K562 (cell line): ENCODE data around the gene PRDX6. TPM values are rescaled to one million over a fixed set of nuclear protein-coding genes. Genes with fewer than 3 reads are reported as not detected.

ENCODE experiments used
- ATAC-seq: fragments of 200-7000 bp; cut with Tn5 transposase; 3 replicates; pipeline ENCODE4 v1.9.1; 2020; ENCODE audit warnings: moderate library complexity
- BruUV-seq: library from RNA; stranded (reverse); fragments of 400-500 nt; replicated peaks from 2 replicates; lab custom pipeline; 2021; lab: Mats Ljungman, UMichigan
- CTCF ChIA-PET: fragments of 300-600 bp; formaldehyde crosslinking; extraction: SDS; loops from one replicate; lab custom pipeline; 2021; ENCODE audit warnings: low intra/inter-chr PET ratio; lab: Yijun Ruan, JAX
- POLR2A ChIA-PET: fragments of 300-600, 350-650 bp; sonication (Branson Sonifier 250); formaldehyde crosslinking; extraction: SDS; loops from one replicate; lab custom pipeline; 2021; ENCODE audit warnings: antibody characterized with exemption, inconsistent platforms; lab: Yijun Ruan, JAX
- DNase-seq, 4 experiments: peaks; one replicate each; pipeline versions ENCODE4 v3.0.0 to v3.0.0-alpha.2; 2011 to 2018; ENCODE audit warnings: low spot score in 3 of 4, mixed read lengths in 3 of 4; ENCODE audit errors: extremely low read depth in 1 of 4
- FAIRE-seq: peaks from 2 replicates; lab custom pipeline; 2011; peaks lifted over from hg19 to GRCh38; lab: Jason Lieb, UNC
- H2AFZ ChIP-seq: 2 replicates; pipeline ENCODE4 v1.6.0; 2011; ENCODE audit warnings: low read depth, low read length, control low read depth, inconsistent platforms
- H3K27ac ChIP-seq: fragments of 200-600 bp; 3 replicates; pipeline ENCODE4 v1.8.0; 2011; ENCODE audit warnings: low read depth, mild to moderate bottlenecking, control low read depth, inconsistent platforms, low read length, moderate library complexity, mixed read lengths; ENCODE audit errors: extremely low read depth
- H3K27me3 ChIP-seq, 2 experiments: fragments of 300-600 bp in 1 of 2; 2 replicates in 1 of 2; 3 replicates in 1 of 2; pipeline versions ENCODE4 v1.6.0 to v1.8.0; 2011; ENCODE audit warnings: inconsistent platforms in 2 of 2, low read length in 2 of 2, mild to moderate bottlenecking in 1 of 2, mixed read lengths in 1 of 2, moderate library complexity in 1 of 2; ENCODE audit not compliant: control insufficient read depth in 2 of 2, insufficient read depth in 2 of 2
- H3K36me3 ChIP-seq: fragments of 300-600 bp; 3 replicates; pipeline ENCODE4 v1.8.0; 2011; ENCODE audit warnings: mild to moderate bottlenecking, low read length, inconsistent platforms; ENCODE audit not compliant: control insufficient read depth, insufficient read depth
- H3K4me1 ChIP-seq, 2 experiments: fragments of 200-600 bp in 1 of 2; replicated peaks in 1 of 2; 2 replicates in 1 of 2; 3 replicates in 1 of 2; pipeline versions ENCODE4 v1.5.1 to v1.8.0; 2011; ENCODE audit warnings: inconsistent platforms in 2 of 2, low read length in 2 of 2, mild to moderate bottlenecking in 1 of 2, mixed read lengths in 1 of 2, moderate library complexity in 1 of 2; ENCODE audit not compliant: control insufficient read depth in 2 of 2, insufficient read depth in 2 of 2
- H3K4me2 ChIP-seq: 2 replicates; pipeline ENCODE4 v1.6.1; 2011; ENCODE audit warnings: low read length, control low read depth, inconsistent platforms, mixed read lengths; ENCODE audit not compliant: insufficient read depth
- H3K4me3 ChIP-seq: fragments of 200-600 bp; sonication (generic), shearing (Covaris generic); 2 replicates; pipeline ENCODE4 v1.5.1; 2016; ENCODE audit warnings: control low read depth, inconsistent platforms
- H3K79me2 ChIP-seq: fragments of 200-600 bp; 3 replicates; pipeline ENCODE4 v1.8.0; 2011; ENCODE audit warnings: low read length, inconsistent platforms; ENCODE audit not compliant: control insufficient read depth, insufficient read depth
- H3K9ac ChIP-seq, 2 experiments: 2 replicates each; pipeline versions ENCODE4 v1.6.0 to v1.6.1; 2011; ENCODE audit warnings: low read depth in 2 of 2, low read length in 2 of 2, control low read depth in 1 of 2, inconsistent platforms in 1 of 2, mild to moderate bottlenecking in 1 of 2, mixed read lengths in 1 of 2; ENCODE audit not compliant: insufficient read depth in 1 of 2
- H3K9me1 ChIP-seq: one replicate; pipeline ENCODE4 v1.6.0; 2011; ENCODE audit warnings: inconsistent platforms, mild to moderate bottlenecking, low read length, moderate library complexity; ENCODE audit not compliant: control insufficient read depth, insufficient read depth
- H3K9me3 ChIP-seq: replicated peaks from 2 replicates; pipeline ENCODE4 v1.5.1; 2011; ENCODE audit warnings: low read depth, low read length, inconsistent platforms; ENCODE audit not compliant: control insufficient read depth, insufficient read depth
- H4K20me1 ChIP-seq: replicated peaks from 2 replicates; pipeline ENCODE4 v1.6.1; 2011; ENCODE audit warnings: low read length, inconsistent platforms, mixed read lengths; ENCODE audit not compliant: control insufficient read depth, insufficient read depth
- KLF13 ChIP-seq: fragments of 450-650 bp; IDR thresholded peaks from 2 replicates; pipeline ENCODE4 v1.6.1; 2016; ENCODE audit warnings: missing genetic modification characterization, low read depth, mild to moderate bottlenecking, missing compliant biosample characterization, moderate library complexity, borderline replicate concordance
- RAD21 ChIP-seq, 2 experiments: fragments of 250-450 bp in 1 of 2; fragments of 450-650 bp in 1 of 2; sonication (Bioruptor Pico) in 1 of 2; formaldehyde crosslinking in 1 of 2; IDR thresholded peaks in 1 of 2; conservative IDR thresholded peaks in 1 of 2; 2 replicates each; pipeline versions ENCODE4 v1.4.0 to v1.8.0; 2020 to 2022; ENCODE audit warnings: mild to moderate bottlenecking in 2 of 2, moderate library complexity in 1 of 2
- SMC3 ChIP-seq: conservative IDR thresholded peaks from 2 replicates; pipeline ENCODE4 v1.6.1; 2011; ENCODE audit warnings: low read depth, low read length, improper control_type of control experiment; ENCODE audit not compliant: insufficient read depth
- ZC3H4 ChIP-seq: sonication (generic); formaldehyde crosslinking; IDR thresholded peaks from 2 replicates; pipeline ENCODE4 v1.9.0; 2021; ENCODE audit warnings: missing genetic modification reagents, borderline replicate concordance
- ZNF696 ChIP-seq: fragments of 250-450 bp; sonication (Bioruptor Pico); conservative IDR thresholded peaks from 2 replicates; pipeline ENCODE4 v1.4.0; 2020; ENCODE audit warnings: mild to moderate bottlenecking, moderate library complexity
- WGBS: fragments of 100-300 bp; shearing (Covaris generic); methylation state at CpG from one replicate; pipeline ENCODE4 v1.1.6; 2016; ENCODE audit warnings: low coverage, mixed read lengths; ENCODE audit not compliant: insufficient coverage; ENCODE audit errors: missing lambda C conversion rate; 5-methylcytosine and 5-hydroxymethylcytosine counted together
- in situ Hi-C: fragments of 300-500 bp; cut with MboI; formaldehyde crosslinking; loops from 4 replicates; pipeline ENCODE4 v1.15.0; 2018; ENCODE audit warnings: inconsistent platforms, mixed read lengths
- intact Hi-C: fragments of 100-400 bp; cut with micrococcal nuclease; formaldehyde crosslinking; loops from 2 replicates; pipeline ENCODE4 v1.14.2; 2022
- polyA plus RNA-seq, 8 experiments: library from polyadenylated mRNA; depleted of rRNA in 4 of 8; stranded (reverse) in 5 of 8; unstranded in 3 of 8; fragments of >200 nt; fragmentation: Nextera tagmentation in 2 of 8; fragmentation: Illumina TruSeq in 1 of 8; extraction: Ambion mirVana in 2 of 8; extraction: Trizol in 1 of 8; gene quantifications; 2 replicates each; pipeline versions ENCODE4 v1.2.1 to v1.2.3, GENCODE V29; 2011 to 2014; ENCODE audit warnings: inconsistent platforms in 1 of 8, missing spikeins in 1 of 8
- total RNA-seq, 7 experiments: library from RNA; depleted of rRNA in 6 of 7; stranded (reverse); fragments of >200 nt in 6 of 7; fragmentation: Illumina TruSeq in 2 of 7; extraction: Trizol in 2 of 7; gene quantifications; 2 replicates each; pipeline versions ENCODE4 v1.2.1 to v1.2.3, GENCODE V29; 2011 to 2021; ENCODE audit warnings: low replicate concordance in 1 of 7
- TF ChIP-seq, protein P1 (sequence below), 3 experiments: IDR thresholded peaks in 2 of 3; conservative IDR thresholded peaks in 1 of 3; 2 replicates each; pipeline ENCODE4 v1.5.1; 2011 to 2012; ENCODE audit warnings: low read length in 3 of 3, mild to moderate bottlenecking in 3 of 3, control low read depth in 2 of 3, improper control_type of control experiment in 1 of 3, inconsistent platforms in 1 of 3, low read depth in 1 of 3, mixed read lengths in 1 of 3, moderate library complexity in 1 of 3; ENCODE audit not compliant: insufficient read depth in 2 of 3
- TF ChIP-seq, protein P2 (sequence below): sonication (generic); formaldehyde crosslinking; IDR thresholded peaks from 2 replicates; pipeline ENCODE4 v1.4.0; 2020; ENCODE audit warnings: mild to moderate bottlenecking, missing genetic modification reagents
- TF ChIP-seq, protein P3 (sequence below): fragments of 450-650 bp; IDR thresholded peaks from 2 replicates; pipeline ENCODE4 v1.6.1; 2016; ENCODE audit warnings: low read depth

Gene PRDX6
- total and polyA plus RNA-seq, 9 of the 15 experiments (the other 6 are each of a cell fraction or from before 2014, with no cell fraction given): 277 to 1,082 (median 610) TPM

DNA sequence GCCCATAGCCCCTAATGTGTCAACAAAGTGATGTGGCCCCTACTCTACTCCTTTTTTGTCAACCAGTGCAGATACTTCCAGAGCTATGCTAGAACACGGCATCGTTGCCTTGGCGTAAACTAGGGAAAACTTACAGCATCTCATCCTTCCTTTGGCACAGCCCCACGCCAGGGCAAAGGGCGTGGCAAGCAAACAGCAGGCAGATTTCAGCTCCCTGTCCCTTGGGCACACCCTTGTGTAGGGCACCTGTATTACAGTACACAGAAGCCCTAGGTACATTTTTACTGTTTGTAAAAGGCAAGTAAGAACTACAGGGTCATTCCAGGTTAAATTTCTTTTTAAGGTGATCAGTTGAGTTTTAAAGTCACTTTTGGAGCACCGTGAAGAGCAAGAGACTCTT lies 29.3 kb downstream of the PRDX6 start:
- POLR2A ChIA-PET: interaction anchor here (0.5 to 1.1 kb wide), 4 partner anchors 10 to 1652 kb away, joined by 3 to 5 read pairs (median 4); no protein-coding TSS in a partner anchor
- TF ChIP-seq ZC3H4 (no peak), SMC3 (0 out of 2 replicates have a peak, but pooled peaks have one; percentile 19), ZNF696 (no peak), KLF13 (peak; percentile 29; the same call in 1 of the 2 replicates), RAD21 (CRISPR knock-in tag; conservative IDR thresholded peaks at IDR 0.05 in 1 of 2, IDR thresholded peaks at IDR 0.05 in 1 of 2) (peak in 1 of 2 experiments; percentile 56; a peak in 2 of 4 replicates)
- TF ChIP-seq, protein P1, sequence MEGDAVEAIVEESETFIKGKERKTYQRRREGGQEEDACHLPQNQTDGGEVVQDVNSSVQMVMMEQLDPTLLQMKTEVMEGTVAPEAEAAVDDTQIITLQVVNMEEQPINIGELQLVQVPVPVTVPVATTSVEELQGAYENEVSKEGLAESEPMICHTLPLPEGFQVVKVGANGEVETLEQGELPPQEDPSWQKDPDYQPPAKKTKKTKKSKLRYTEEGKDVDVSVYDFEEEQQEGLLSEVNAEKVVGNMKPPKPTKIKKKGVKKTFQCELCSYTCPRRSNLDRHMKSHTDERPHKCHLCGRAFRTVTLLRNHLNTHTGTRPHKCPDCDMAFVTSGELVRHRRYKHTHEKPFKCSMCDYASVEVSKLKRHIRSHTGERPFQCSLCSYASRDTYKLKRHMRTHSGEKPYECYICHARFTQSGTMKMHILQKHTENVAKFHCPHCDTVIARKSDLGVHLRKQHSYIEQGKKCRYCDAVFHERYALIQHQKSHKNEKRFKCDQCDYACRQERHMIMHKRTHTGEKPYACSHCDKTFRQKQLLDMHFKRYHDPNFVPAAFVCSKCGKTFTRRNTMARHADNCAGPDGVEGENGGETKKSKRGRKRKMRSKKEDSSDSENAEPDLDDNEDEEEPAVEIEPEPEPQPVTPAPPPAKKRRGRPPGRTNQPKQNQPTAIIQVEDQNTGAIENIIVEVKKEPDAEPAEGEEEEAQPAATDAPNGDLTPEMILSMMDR (IDR thresholded peaks at IDR 0.05 in 2 of 3, conservative IDR thresholded peaks at IDR 0.05 in 1 of 3; ENCODE audit: insufficient read depth in 2 of 3, low read depth in 1 of 3, low read length in 3 of 3): peak; percentile 29 to 49 (median 38); a peak in 5 of 6 replicates
- TF ChIP-seq, protein P2, sequence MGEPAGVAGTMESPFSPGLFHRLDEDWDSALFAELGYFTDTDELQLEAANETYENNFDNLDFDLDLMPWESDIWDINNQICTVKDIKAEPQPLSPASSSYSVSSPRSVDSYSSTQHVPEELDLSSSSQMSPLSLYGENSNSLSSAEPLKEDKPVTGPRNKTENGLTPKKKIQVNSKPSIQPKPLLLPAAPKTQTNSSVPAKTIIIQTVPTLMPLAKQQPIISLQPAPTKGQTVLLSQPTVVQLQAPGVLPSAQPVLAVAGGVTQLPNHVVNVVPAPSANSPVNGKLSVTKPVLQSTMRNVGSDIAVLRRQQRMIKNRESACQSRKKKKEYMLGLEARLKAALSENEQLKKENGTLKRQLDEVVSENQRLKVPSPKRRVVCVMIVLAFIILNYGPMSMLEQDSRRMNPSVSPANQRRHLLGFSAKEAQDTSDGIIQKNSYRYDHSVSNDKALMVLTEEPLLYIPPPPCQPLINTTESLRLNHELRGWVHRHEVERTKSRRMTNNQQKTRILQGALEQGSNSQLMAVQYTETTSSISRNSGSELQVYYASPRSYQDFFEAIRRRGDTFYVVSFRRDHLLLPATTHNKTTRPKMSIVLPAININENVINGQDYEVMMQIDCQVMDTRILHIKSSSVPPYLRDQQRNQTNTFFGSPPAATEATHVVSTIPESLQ (CRISPR knock-in tag): no peak
- TF ChIP-seq, protein P3, sequence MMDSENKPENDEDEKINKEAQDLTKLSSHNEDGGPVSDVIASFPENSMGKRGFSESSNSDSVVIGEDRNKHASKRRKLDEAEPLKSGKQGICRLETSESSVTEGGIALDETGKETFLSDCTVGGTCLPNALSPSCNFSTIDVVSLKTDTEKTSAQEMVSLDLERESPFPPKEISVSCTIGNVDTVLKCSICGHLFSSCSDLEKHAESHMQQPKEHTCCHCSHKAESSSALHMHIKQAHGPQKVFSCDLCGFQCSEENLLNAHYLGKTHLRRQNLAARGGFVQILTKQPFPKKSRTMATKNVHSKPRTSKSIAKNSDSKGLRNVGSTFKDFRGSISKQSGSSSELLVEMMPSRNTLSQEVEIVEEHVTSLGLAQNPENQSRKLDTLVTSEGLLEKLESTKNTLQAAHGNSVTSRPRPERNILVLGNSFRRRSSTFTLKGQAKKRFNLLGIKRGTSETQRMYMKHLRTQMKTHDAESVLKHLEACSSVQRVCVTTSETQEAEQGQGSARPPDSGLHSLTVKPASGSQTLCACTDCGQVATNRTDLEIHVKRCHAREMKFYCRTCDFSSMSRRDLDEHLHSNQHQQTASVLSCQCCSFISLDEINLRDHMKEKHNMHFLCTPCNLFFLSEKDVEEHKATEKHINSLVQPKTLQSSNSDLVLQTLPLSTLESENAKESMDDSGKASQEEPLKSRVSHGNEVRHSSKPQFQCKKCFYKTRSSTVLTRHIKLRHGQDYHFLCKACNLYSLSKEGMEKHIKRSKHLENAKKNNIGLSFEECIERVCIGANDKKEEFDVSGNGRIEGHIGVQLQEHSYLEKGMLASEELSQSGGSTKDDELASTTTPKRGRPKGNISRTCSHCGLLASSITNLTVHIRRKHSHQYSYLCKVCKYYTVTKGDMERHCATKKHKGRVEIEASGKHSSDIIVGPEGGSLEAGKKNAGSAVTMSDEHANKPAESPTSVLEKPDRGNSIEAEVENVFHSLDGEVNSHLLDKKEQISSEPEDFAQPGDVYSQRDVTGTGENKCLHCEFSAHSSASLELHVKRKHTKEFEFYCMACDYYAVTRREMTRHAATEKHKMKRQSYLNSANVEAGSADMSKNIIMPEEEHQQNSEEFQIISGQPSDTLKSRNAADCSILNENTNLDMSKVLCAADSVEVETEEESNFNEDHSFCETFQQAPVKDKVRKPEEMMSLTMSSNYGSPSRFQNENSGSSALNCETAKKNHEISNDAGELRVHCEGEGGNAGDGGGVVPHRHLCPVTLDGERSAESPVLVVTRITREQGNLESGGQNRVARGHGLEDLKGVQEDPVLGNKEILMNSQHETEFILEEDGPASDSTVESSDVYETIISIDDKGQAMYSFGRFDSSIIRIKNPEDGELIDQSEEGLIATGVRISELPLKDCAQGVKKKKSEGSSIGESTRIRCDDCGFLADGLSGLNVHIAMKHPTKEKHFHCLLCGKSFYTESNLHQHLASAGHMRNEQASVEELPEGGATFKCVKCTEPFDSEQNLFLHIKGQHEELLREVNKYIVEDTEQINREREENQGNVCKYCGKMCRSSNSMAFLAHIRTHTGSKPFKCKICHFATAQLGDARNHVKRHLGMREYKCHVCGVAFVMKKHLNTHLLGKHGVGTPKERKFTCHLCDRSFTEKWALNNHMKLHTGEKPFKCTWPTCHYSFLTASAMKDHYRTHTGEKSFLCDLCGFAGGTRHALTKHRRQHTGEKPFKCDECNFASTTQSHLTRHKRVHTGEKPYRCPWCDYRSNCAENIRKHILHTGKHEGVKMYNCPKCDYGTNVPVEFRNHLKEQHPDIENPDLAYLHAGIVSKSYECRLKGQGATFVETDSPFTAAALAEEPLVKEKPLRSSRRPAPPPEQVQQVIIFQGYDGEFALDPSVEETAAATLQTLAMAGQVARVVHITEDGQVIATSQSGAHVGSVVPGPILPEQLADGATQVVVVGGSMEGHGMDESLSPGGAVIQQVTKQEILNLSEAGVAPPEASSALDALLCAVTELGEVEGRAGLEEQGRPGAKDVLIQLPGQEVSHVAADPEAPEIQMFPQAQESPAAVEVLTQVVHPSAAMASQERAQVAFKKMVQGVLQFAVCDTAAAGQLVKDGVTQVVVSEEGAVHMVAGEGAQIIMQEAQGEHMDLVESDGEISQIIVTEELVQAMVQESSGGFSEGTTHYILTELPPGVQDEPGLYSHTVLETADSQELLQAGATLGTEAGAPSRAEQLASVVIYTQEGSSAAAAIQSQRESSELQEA: no peak

More for the DNA sequence above, 29.3 kb downstream of the PRDX6 start:
- in situ Hi-C loops (no loop called here), intact Hi-C loops (no loop called here)
- H3K36me3 ChIP-seq: no peaks in the 10 kb centered on the region; the same call in 2 of the 3 replicates
- no peak overlapping the region for H3K27ac ChIP-seq
- no peaks in the 10 kb centered on the region for H4K20me1 ChIP-seq
- no peaks in the 10 kb centered on the region for H3K9me1 ChIP-seq
- no peak overlapping the region for H3K4me2 ChIP-seq
- peaks cover 0 to 9% of the 10 kb centered on the region in 2 experiments; a peak in 2 of 5 replicates for H3K4me1 ChIP-seq
- H2AFZ ChIP-seq: no peak overlapping the region
- WGBS: 55% methylated on average over 6 of the region's 6 CpGs
- CTCF ChIA-PET: no interaction called here
- no peaks in the 10 kb centered on the region for H3K79me2 ChIP-seq
- DNase-seq (no peak), FAIRE-seq (no peak), ATAC-seq (peak; percentile 63)
- no peaks in the 10 kb centered on the region for H3K9me3 ChIP-seq
- no peaks in the 10 kb centered on the region for H3K27me3 ChIP-seq
- no TSS peak for BruUV-seq
- H3K9ac ChIP-seq: no peak overlapping the region
- H3K4me3 ChIP-seq: no peak overlapping the region
